ENCODE data around the gene TARP.

DNA sequence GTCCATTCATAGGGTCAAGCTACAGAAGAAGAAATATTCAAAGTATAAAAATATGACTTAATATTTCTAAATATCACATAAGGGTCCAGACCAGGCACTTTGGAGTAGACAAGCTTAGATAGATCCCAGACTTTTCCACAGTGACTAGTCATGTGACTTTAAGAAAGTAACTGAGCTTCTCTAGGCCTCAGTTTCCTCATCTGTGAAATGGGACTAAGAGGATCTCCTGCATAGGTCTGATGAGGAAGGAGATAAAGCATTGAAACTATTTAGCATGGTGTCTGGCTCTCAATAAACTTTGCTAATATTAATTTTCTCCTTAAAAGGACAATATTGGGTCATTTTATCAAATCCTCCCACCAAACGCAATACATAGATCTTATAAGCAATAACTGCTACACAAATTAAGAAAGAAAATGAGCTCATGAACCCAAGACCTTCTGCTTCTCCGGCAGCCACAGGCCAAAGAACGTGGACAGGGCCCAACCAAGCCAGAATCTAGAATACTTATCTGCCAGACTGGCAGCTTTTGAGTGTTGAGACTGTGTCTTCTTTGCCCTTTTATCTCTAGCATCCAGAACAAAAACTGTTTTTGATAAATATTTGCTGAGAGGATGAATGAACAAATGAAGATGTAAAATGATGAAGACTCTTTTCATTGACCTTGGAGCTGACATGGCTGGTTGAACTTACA lies 1.6 kb upstream of the TARP start:
- peak; percentile 10; the same call in 1 of the 2 replicates for TF ChIP-seq POLR2AphosphoS5 (IDR thresholded peaks at IDR 0.05; ENCODE audit: low read depth)
- TF ChIP-seq, protein P1, sequence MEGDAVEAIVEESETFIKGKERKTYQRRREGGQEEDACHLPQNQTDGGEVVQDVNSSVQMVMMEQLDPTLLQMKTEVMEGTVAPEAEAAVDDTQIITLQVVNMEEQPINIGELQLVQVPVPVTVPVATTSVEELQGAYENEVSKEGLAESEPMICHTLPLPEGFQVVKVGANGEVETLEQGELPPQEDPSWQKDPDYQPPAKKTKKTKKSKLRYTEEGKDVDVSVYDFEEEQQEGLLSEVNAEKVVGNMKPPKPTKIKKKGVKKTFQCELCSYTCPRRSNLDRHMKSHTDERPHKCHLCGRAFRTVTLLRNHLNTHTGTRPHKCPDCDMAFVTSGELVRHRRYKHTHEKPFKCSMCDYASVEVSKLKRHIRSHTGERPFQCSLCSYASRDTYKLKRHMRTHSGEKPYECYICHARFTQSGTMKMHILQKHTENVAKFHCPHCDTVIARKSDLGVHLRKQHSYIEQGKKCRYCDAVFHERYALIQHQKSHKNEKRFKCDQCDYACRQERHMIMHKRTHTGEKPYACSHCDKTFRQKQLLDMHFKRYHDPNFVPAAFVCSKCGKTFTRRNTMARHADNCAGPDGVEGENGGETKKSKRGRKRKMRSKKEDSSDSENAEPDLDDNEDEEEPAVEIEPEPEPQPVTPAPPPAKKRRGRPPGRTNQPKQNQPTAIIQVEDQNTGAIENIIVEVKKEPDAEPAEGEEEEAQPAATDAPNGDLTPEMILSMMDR (IDR thresholded peaks at IDR 0.05; ENCODE audit: insufficient read depth, low read length): no peak
